ENCODE data around the gene BROX. TPM values are rescaled to one million over a fixed set of nuclear protein-coding genes. Genes with fewer than 3 reads are reported as not detected.
"Not testable (repeated sequence)": the region's sequence is repeated elsewhere in the genome, so short reads cannot be mapped to it uniquely, and the experiment has no call there.

Gene BROX, protein sequence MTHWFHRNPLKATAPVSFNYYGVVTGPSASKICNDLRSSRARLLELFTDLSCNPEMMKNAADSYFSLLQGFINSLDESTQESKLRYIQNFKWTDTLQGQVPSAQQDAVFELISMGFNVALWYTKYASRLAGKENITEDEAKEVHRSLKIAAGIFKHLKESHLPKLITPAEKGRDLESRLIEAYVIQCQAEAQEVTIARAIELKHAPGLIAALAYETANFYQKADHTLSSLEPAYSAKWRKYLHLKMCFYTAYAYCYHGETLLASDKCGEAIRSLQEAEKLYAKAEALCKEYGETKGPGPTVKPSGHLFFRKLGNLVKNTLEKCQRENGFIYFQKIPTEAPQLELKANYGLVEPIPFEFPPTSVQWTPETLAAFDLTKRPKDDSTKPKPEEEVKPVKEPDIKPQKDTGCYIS
- 44.2 TPM for total RNA-seq
- long read RNA-seq, full-length matches to known transcripts, result 7 of 27 reads
- long read RNA-seq, partial matches to known transcripts, result 2 of 27 reads
- long read RNA-seq, other reads (novel, unspliced or antisense), result 18 of 27 reads

DNA sequence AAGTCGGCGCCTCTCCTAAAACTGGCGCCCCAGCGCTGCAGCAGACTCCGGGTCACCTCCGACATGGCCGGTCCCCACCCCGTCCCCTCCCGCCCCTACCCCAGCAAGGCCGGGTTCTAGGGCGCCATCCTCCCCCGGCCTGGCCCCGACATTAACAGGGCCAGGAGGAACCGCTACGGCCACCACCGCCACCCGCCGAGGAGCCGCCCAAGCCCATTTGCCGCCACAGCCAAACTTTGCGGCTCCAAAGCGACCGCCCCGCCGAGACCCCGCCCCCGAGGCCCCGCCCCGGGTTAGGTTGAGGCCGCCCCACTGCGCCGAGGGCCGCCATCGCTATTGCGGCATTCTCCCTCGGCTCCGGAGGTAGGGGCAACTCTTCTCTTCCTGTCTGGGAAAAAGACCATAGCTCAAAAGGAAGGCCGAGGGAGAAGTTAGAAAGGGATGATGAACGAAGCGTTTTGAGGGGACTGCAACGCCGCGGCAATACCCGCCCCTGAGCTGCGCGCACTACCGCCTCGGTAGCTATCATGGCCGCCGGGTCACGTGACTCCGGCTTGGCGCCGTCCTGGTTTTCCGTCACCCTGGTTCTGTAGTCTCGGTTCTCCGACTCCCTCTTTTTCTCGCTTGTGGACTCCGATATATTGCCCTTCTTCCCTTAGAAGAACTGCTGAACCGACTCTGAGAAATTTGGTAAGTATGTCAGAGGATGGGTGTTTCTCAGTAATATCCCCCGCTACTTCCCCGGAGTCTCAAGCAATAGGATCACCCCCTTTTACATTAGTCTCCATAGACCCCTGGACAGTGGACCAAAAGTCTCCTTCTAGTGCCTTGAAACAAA is at the start of gene BROX, which contains the start of gene AIDA:
Gene BROX (plus strand): TSS at position 312 of the 838 bp plus-strand sequence. CDS start 3,136 bp downstream, outside the sequence.
Gene AIDA (minus strand): TSS at position 239 of the 838 bp plus-strand sequence. CDS start 174 bp downstream, at position 65.
- H3K27ac ChIP-seq, result peak within 1 kb of the TSS; percentile 99
- peaks cover 22% of the 10 kb centered on the region for H3K4me1 ChIP-seq
- H3K4me3 ChIP-seq, result peak within 1 kb of the TSS; percentile 96
- H3K9me3 ChIP-seq, result no peaks in the 10 kb centered on the region
- TF ChIP-seq, protein P1, sequence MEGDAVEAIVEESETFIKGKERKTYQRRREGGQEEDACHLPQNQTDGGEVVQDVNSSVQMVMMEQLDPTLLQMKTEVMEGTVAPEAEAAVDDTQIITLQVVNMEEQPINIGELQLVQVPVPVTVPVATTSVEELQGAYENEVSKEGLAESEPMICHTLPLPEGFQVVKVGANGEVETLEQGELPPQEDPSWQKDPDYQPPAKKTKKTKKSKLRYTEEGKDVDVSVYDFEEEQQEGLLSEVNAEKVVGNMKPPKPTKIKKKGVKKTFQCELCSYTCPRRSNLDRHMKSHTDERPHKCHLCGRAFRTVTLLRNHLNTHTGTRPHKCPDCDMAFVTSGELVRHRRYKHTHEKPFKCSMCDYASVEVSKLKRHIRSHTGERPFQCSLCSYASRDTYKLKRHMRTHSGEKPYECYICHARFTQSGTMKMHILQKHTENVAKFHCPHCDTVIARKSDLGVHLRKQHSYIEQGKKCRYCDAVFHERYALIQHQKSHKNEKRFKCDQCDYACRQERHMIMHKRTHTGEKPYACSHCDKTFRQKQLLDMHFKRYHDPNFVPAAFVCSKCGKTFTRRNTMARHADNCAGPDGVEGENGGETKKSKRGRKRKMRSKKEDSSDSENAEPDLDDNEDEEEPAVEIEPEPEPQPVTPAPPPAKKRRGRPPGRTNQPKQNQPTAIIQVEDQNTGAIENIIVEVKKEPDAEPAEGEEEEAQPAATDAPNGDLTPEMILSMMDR (IDR thresholded peaks at IDR 0.05), result no peak
- peak; percentile 95 for ATAC-seq
- no peaks in the 10 kb centered on the region for H3K27me3 ChIP-seq
- intact Hi-C loops (cut with DNase I), result no loop called here
- DNase-seq, result peak; percentile 97
- peaks cover 25% of the 10 kb centered on the region for H3K36me3 ChIP-seq

DNA sequence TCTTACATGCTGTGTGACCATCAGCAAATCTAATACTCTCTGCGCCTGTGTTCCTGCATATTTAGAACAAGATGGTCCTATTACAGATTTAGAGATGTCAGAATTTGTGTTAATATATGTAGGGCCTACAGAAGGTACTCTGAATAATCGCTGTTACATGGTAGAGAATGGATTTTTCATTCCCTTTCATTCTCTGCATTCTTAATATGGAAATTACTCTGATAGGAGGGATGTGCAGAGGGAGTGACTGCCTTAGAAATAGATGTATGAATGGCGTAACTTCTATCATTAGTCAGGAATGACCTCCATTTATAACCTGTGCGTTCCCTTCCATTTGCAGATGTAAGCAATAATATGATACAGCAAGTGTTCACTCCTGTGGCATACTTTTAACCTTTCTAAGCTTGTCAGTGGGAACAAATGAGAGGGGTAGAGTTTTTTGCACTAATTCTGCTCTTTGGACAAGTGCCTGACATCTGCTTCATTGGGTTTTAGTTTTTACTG is 48.9 kb upstream of the BROX start:
- ATAC-seq, result no peak
- no peak for DNase-seq

DNA sequence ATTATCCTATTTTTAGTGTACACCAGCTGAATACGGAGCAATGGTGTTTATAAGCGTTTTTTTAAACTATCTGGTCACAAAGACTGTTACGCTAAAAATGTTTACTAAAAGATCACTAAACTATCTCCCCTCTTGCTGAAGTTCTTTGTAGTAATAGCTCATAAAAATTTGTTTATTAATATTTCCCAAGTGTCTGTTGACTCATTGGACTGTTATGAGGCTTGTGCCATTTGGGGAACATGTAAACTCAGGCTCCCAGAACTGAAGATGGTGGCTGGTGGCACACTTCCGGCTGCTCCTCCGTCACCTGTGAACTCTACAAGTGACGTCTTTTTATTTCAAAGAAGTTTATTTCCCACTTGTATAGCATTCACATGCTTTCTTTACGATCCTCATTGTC is 46.4 kb upstream of the BROX start:
- peaks cover 80% of the 10 kb centered on the region for H3K36me3 ChIP-seq
- intact Hi-C loops (cut with DNase I), result no loop called here
- TF ChIP-seq, protein P1 (IDR thresholded peaks at IDR 0.05), result no peak
- H3K9me3 ChIP-seq, result no peaks in the 10 kb centered on the region
- DNase-seq (no peak), ATAC-seq (no peak)
- H3K4me3 ChIP-seq, result no peak overlapping the region
- H3K27me3 ChIP-seq, result no peaks in the 10 kb centered on the region
- no peak overlapping the region for H3K27ac ChIP-seq
- H3K4me1 ChIP-seq, result no peaks in the 10 kb centered on the region

More for the DNA sequence above, 48.9 kb upstream of the BROX start:
- H3K36me3 ChIP-seq, result peaks cover 92% of the 10 kb centered on the region
- H3K27me3 ChIP-seq, result no peaks in the 10 kb centered on the region
- H3K27ac ChIP-seq, result no peak overlapping the region
- no peaks in the 10 kb centered on the region for H3K4me1 ChIP-seq
- no peak overlapping the region for H3K4me3 ChIP-seq
- TF ChIP-seq, protein P1 (IDR thresholded peaks at IDR 0.05), result no peak
- H3K9me3 ChIP-seq, result no peaks in the 10 kb centered on the region
- intact Hi-C loops (cut with DNase I), result no loop called here

DNA sequence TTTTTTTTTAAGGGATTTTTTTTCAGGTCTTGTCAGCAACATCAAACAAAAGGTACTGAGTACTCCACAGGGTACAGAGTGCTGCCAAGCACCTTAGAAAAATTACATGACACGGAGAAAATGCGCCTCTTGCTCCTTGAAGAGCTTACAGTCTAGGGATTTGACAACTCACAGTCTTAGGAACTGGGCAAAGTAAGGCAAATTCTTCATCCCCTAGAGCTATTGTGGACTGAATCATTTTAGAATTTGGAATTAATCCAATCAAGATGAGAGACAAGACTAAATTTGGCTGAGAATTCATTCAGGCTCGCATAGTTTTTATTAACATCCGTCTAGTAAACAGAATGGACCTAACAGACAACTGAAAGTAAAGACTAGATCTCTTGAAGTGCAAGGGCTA is 44.2 kb upstream of the BROX start:
- H3K27ac ChIP-seq; H3K27me3 ChIP-seq; intact Hi-C loops (cut with DNase I); ATAC-seq; H3K9me3 ChIP-seq; H3K4me3 ChIP-seq; H3K4me1 ChIP-seq; DNase-seq: not testable (repeated sequence)
- H3K36me3 ChIP-seq, result peaks cover 79% of the 10 kb centered on the region

DNA sequence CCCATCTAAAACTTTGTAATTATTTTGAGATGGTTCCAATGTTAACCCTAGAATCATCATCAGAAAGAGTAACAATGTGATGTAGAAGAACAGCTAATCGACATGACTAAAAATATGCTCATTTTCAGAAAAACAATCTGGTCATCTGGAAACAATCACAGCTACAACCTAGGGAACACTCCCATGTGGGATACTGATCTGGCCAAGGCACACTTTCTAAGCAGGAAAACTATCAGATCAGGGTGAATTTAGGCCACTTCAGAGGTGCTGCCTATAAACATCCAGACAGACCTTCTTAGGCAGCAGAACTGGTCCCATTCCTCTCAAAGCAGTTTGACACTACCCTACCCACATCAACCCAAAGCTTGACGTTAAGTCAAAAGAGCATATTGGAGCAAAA is 43.3 kb upstream of the BROX start:
- H3K9me3 ChIP-seq; H3K27ac ChIP-seq; ATAC-seq; intact Hi-C loops (cut with DNase I); H3K4me3 ChIP-seq; DNase-seq; H3K27me3 ChIP-seq; H3K4me1 ChIP-seq: not testable (repeated sequence)
- peaks cover 79% of the 10 kb centered on the region for H3K36me3 ChIP-seq

DNA sequence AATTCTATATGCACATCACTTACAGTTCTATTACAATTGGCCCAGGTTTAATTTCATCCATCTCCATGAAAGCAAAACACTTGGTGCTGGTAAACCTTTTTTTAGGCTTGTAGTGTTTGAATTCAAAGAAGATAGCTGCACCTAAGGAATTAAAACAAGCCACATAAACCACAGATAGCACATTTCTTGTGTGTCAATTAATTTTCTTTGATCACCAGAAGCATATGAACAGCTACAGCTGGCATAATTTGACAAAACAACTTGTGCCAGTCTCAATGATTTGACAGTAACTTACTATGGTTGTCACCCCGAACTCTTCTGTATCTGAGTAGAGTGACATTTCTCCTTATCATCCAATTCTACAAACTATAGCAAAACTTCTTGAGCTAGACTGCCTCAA is 42.3 kb upstream of the BROX start:
- no peak for ATAC-seq
- Histone ChIP-seq H3K36me3 (peaks cover 79% of the 10 kb centered on the region), H3K9me3 (no peaks in the 10 kb centered on the region), H3K27me3 (no peaks in the 10 kb centered on the region), H3K27ac (no peak overlapping the region), H3K4me1 (no peaks in the 10 kb centered on the region), H3K4me3 (no peak overlapping the region)
- TF ChIP-seq, protein P1 (IDR thresholded peaks at IDR 0.05), result no peak
- intact Hi-C loops (cut with DNase I), result no loop called here
- DNase-seq, result no peak
